Calu3 (cell line): Measurements from ENCODE around the gene CEACAM7. TPM values are rescaled to one million over a fixed set of nuclear protein-coding genes. Genes with fewer than 3 reads are reported as not detected.

Experiments used
- BruUV-seq: library from RNA; stranded (reverse); fragments of 400-500 nt; replicated peaks from 2 replicates; lab custom pipeline; 2021; lab: Mats Ljungman, UMichigan
- CTCF ChIA-PET: fragments of 300-600 bp; sonication (Branson Sonifier 250); formaldehyde crosslinking; loops from one replicate; lab custom pipeline; 2022; ENCODE audit warnings: antibody characterized with exemption; lab: Charles Lee
- DNase-seq: peaks from one replicate; pipeline ENCODE4 v3.0.0; 2022
- H3K27ac Mint-ChIP-seq: one replicate; pipeline ENCODE4 v1.8.0; 2022; ENCODE audit warnings: mixed read lengths; ENCODE audit not compliant: unreplicated experiment
- H3K27me3 Mint-ChIP-seq: one replicate; pipeline ENCODE4 v1.8.0; 2022; ENCODE audit warnings: mixed read lengths; ENCODE audit not compliant: unreplicated experiment
- H3K36me3 Mint-ChIP-seq: one replicate; pipeline ENCODE4 v1.8.0; 2022; ENCODE audit warnings: mild to moderate bottlenecking, moderate library complexity, mixed read lengths; ENCODE audit not compliant: insufficient read depth, unreplicated experiment
- H3K4me1 Mint-ChIP-seq: one replicate; pipeline ENCODE4 v1.8.0; 2022; ENCODE audit warnings: mild to moderate bottlenecking, low read depth, mixed read lengths; ENCODE audit not compliant: unreplicated experiment
- H3K4me3 Mint-ChIP-seq: one replicate; pipeline ENCODE4 v1.8.0; 2022; ENCODE audit warnings: mild to moderate bottlenecking, low read depth, moderate library complexity, mixed read lengths; ENCODE audit not compliant: unreplicated experiment
- H3K9me3 Mint-ChIP-seq: one replicate; pipeline ENCODE4 v1.8.0; 2022; ENCODE audit warnings: low read depth, mixed read lengths; ENCODE audit not compliant: unreplicated experiment
- intact Hi-C: fragments of 100-400 bp; cut with micrococcal nuclease; formaldehyde crosslinking; loops from one replicate; pipeline ENCODE4 v1.10.0; 2022; ENCODE audit not compliant: unreplicated experiment
- total RNA-seq: library from RNA; stranded (reverse); gene quantifications from 2 replicates; pipeline ENCODE4 v1.2.3, GENCODE V29; 2022
- TF ChIP-seq, protein P1 (sequence below): fragments of 200-600 bp; IDR thresholded peaks from one replicate; pipeline ENCODE4 v1.8.0; 2022; ENCODE audit warnings: antibody characterized with exemption; ENCODE audit not compliant: unreplicated experiment

The CEACAM7 gene
- total RNA-seq, 1 experiment from 2014 or later = 5.9 TPM

DNA sequence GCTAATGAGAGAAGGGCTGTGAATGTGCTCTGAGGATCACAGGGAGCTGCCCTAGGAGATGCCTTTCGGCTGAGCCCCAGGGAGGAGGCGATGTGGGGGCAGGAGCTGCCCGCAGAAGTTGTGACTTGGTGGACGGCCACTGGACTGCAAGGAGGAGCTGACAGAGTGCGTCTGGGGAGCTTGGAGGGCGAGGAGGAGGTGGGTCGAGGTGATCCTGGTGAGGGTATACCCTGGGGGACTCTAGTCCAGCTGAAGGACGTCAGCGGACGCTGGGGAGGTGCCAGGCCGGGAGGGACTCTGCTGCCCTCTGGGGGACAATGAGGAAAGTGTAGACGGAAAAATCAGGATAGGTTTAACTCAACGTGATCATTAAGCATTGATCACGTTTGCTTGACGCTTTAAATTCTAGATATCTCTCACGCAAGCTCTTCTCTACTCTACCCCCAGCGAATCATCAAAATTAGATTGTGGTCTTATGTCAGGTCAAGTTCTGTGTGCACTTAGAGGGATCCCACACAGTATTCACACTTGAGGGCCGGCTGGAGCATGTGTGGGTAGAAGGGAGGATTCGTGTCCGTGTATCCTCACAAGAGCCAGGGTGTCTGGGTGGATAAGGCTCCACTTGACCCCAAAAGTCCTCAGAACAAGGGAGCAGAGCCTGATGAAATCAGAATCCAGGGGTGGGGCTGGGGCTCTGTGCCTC, 3.3 kb upstream of the CEACAM7 start:
- DNase-seq = peak; percentile 77
- no peaks in the 10 kb centered on the region for H3K9me3 Mint-ChIP-seq
- CTCF ChIA-PET = interaction anchor here (0.9 to 5.9 kb wide), 9 partner anchors 9 to 51 kb away, joined by 3 to 56 read pairs (median 4); no protein-coding TSS in a partner anchor
- H3K27me3 Mint-ChIP-seq = peaks cover 36% of the 10 kb centered on the region
- no peak overlapping the region for H3K4me3 Mint-ChIP-seq
- BruUV-seq = no TSS peak
- intact Hi-C loops = loop anchor here (5.0 kb wide), 1 partner anchor 49 kb away; no protein-coding TSS in a partner anchor
- H3K4me1 Mint-ChIP-seq = peaks cover 30% of the 10 kb centered on the region
- peaks cover 5% of the 10 kb centered on the region for H3K36me3 Mint-ChIP-seq
- TF ChIP-seq, protein P1, sequence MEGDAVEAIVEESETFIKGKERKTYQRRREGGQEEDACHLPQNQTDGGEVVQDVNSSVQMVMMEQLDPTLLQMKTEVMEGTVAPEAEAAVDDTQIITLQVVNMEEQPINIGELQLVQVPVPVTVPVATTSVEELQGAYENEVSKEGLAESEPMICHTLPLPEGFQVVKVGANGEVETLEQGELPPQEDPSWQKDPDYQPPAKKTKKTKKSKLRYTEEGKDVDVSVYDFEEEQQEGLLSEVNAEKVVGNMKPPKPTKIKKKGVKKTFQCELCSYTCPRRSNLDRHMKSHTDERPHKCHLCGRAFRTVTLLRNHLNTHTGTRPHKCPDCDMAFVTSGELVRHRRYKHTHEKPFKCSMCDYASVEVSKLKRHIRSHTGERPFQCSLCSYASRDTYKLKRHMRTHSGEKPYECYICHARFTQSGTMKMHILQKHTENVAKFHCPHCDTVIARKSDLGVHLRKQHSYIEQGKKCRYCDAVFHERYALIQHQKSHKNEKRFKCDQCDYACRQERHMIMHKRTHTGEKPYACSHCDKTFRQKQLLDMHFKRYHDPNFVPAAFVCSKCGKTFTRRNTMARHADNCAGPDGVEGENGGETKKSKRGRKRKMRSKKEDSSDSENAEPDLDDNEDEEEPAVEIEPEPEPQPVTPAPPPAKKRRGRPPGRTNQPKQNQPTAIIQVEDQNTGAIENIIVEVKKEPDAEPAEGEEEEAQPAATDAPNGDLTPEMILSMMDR = peak; percentile 88
- H3K27ac Mint-ChIP-seq = no peak overlapping the region

- no peak for DNase-seq
- peaks cover 5% of the 10 kb centered on the region for H3K36me3 Mint-ChIP-seq
- no peaks in the 10 kb centered on the region for H3K9me3 Mint-ChIP-seq
- H3K27me3 Mint-ChIP-seq = peaks cover 36% of the 10 kb centered on the region
- H3K27ac Mint-ChIP-seq = no peak overlapping the region
- BruUV-seq = no TSS peak
- intact Hi-C loops = loop anchor here (5.0 kb wide), 1 partner anchor 48 kb away; no protein-coding TSS in a partner anchor
- CTCF ChIA-PET = interaction anchor here (0.9 to 5.9 kb wide), 7 partner anchors 9 to 50 kb away, joined by 3 to 56 read pairs (median 5); no protein-coding TSS in a partner anchor
- H3K4me1 Mint-ChIP-seq = peaks cover 30% of the 10 kb centered on the region
- no peak overlapping the region for H3K4me3 Mint-ChIP-seq
- TF ChIP-seq, protein P1 = no peak
Observed at GRCh38 chr19:41690801-41691065, 2.7 kb upstream of the CEACAM7 start.

GRCh38 chr19:41689993-41690800, 2.1 kb upstream of the CEACAM7 start:
- no peak for DNase-seq
- intact Hi-C loops = loop anchor here (5.0 kb wide), 1 partner anchor 48 kb away; no protein-coding TSS in a partner anchor
- no TSS peak for BruUV-seq
- H3K4me1 Mint-ChIP-seq = peaks cover 30% of the 10 kb centered on the region
- TF ChIP-seq, protein P1 = peak; percentile 33
- H3K27ac Mint-ChIP-seq = no peak overlapping the region
- peaks cover 5% of the 10 kb centered on the region for H3K36me3 Mint-ChIP-seq
- H3K27me3 Mint-ChIP-seq = peaks cover 38% of the 10 kb centered on the region
- H3K4me3 Mint-ChIP-seq = no peak overlapping the region
- CTCF ChIA-PET = interaction anchor here (1.1 to 5.9 kb wide), 6 partner anchors 17 to 102 kb away, joined by 3 to 56 read pairs (median 10); no protein-coding TSS in a partner anchor
- no peaks in the 10 kb centered on the region for H3K9me3 Mint-ChIP-seq

- CTCF ChIA-PET = interaction anchor here (0.9 to 5.9 kb wide), 4 partner anchors 10 to 104 kb away, joined by 3 to 56 read pairs (median 6); no protein-coding TSS in a partner anchor
- no peak overlapping the region for H3K4me3 Mint-ChIP-seq
- intact Hi-C loops = no loop called here
- no peaks in the 10 kb centered on the region for H3K9me3 Mint-ChIP-seq
- DNase-seq = no peak
- H3K4me1 Mint-ChIP-seq = peaks cover 30% of the 10 kb centered on the region
- BruUV-seq = no TSS peak
- no peak overlapping the region for H3K27ac Mint-ChIP-seq
- H3K36me3 Mint-ChIP-seq = peaks cover 5% of the 10 kb centered on the region
- peaks cover 53% of the 10 kb centered on the region for H3K27me3 Mint-ChIP-seq
- TF ChIP-seq, protein P1 = no peak
Observed at GRCh38 chr19:41688687-41689086, 617 bp upstream of the CEACAM7 start.
